Mammary epithelial cell (primary cell): Measurements from ENCODE around the gene OR51E1.

Experiments used
- EZH2 ChIP-seq: IDR thresholded peaks from 2 replicates; pipeline ENCODE4 v1.6.1; 2012; ENCODE audit warnings: low read length, inconsistent platforms, borderline replicate concordance
- TF ChIP-seq, protein P1 (sequence below), 2 donors: IDR thresholded peaks in 1 of 2; conservative IDR thresholded peaks in 1 of 2; 2 replicates each; pipeline ENCODE4 v1.5.1; 2011 to 2012; ENCODE audit warnings: inconsistent platforms in 2 of 2, low read length in 2 of 2, mild to moderate bottlenecking in 2 of 2, control low read depth in 1 of 2, low read depth in 1 of 2; ENCODE audit not compliant: insufficient read depth in 1 of 2; ENCODE audit errors: extremely low read depth in 1 of 2

DNA sequence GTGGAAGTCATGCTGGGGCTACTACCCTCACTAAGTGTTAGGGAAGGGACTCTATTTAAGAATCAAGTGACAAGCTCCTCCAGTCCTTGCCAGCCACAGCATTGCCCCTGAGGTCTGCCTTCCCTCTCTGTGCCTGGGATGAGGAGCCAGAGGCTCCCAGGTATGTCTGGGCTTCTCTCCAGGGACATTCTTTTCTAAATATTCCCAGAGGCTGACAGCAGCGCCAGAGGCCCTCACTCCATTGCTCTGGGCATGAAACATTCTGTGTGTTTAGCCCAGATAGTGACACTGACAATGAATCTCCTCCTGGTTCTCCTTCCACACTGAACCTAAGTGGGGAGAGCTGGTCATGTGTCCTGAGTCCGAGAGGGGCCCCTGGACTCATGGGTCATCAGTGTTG is 2.2 kb downstream of the OR51E1 start:
- TF ChIP-seq, protein P1, sequence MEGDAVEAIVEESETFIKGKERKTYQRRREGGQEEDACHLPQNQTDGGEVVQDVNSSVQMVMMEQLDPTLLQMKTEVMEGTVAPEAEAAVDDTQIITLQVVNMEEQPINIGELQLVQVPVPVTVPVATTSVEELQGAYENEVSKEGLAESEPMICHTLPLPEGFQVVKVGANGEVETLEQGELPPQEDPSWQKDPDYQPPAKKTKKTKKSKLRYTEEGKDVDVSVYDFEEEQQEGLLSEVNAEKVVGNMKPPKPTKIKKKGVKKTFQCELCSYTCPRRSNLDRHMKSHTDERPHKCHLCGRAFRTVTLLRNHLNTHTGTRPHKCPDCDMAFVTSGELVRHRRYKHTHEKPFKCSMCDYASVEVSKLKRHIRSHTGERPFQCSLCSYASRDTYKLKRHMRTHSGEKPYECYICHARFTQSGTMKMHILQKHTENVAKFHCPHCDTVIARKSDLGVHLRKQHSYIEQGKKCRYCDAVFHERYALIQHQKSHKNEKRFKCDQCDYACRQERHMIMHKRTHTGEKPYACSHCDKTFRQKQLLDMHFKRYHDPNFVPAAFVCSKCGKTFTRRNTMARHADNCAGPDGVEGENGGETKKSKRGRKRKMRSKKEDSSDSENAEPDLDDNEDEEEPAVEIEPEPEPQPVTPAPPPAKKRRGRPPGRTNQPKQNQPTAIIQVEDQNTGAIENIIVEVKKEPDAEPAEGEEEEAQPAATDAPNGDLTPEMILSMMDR (conservative IDR thresholded peaks at IDR 0.05 in 1 of 2, IDR thresholded peaks at IDR 0.05 in 1 of 2; ENCODE audit: extremely low read depth in 1 of 2, insufficient read depth in 1 of 2, low read depth in 1 of 2, low read length in 2 of 2) = no peak
- TF ChIP-seq EZH2 = no peak
